Neural progenitor cell (in vitro differentiated cells): ENCODE results near the gene CTSW.

Experiments used
- CTCF ChIP-seq: fragments of 200-600 bp; sonication (generic); IDR thresholded peaks from 2 replicates; pipeline ENCODE4 v1.5.1; 2017; ENCODE audit warnings: antibody characterized with exemption, mild to moderate bottlenecking
- EZH2 ChIP-seq: fragments of 200-600 bp; sonication (generic); IDR thresholded peaks from 2 replicates; pipeline ENCODE4 v1.6.1; 2017; ENCODE audit warnings: antibody characterized with exemption, mild to moderate bottlenecking, moderate library complexity
- EZH2phosphoT487 ChIP-seq: fragments of 200-600 bp; sonication (generic); IDR thresholded peaks from 2 replicates; pipeline ENCODE4 v1.6.1; 2017; ENCODE audit warnings: antibody characterized with exemption

- TF ChIP-seq CTCF = peak; percentile 52
- no peak for TF ChIP-seq EZH2
- no peak for TF ChIP-seq EZH2phosphoT487
Observed at GRCh38 chr11:65891219-65892136, 11.8 kb downstream of the CTSW start.
